Lung (tissue), 12 donors: ENCODE measurements around the gene CCDC194. TPM values are rescaled to one million over a fixed set of nuclear protein-coding genes. Genes with fewer than 3 reads are reported as not detected.

Experiments used
- ATAC-seq: fragments of 200-7000 bp; cut with Tn5 transposase; one replicate; pipeline ENCODE4 v1.9.1; 2020; ENCODE audit warnings: moderate number of reproducible peaks; ENCODE audit not compliant: insufficient read depth, low FRiP score
- DNase-seq, 3 donors: peaks; one replicate each; pipeline ENCODE4 v3.0.0-alpha.2; 2013 to 2017
- H3K27ac ChIP-seq, 2 donors: one replicate each; pipeline ENCODE4 v1.5.1; 2013; ENCODE audit warnings: mild to moderate bottlenecking in 2 of 2, moderate library complexity in 2 of 2, control low read depth in 1 of 2, inconsistent platforms in 1 of 2, low read depth in 1 of 2, low read length in 1 of 2
- H3K27me3 ChIP-seq, 3 donors: one replicate each; pipeline ENCODE4 v1.5.1; 2013; ENCODE audit warnings: low read length in 2 of 3; ENCODE audit not compliant: control insufficient read depth in 3 of 3, insufficient read depth in 3 of 3
- H3K36me3 ChIP-seq, 4 donors: one replicate each; pipeline ENCODE4 v1.5.1; 2013; ENCODE audit warnings: low read length in 4 of 4, mild to moderate bottlenecking in 1 of 4, moderate library complexity in 1 of 4; ENCODE audit not compliant: control insufficient read depth in 4 of 4, insufficient read depth in 4 of 4
- H3K4me1 ChIP-seq, 5 donors: one replicate each; pipeline ENCODE4 v1.5.1; 2013; ENCODE audit warnings: low read length in 5 of 5, mild to moderate bottlenecking in 2 of 5, moderate library complexity in 1 of 5; ENCODE audit not compliant: control insufficient read depth in 5 of 5, insufficient read depth in 5 of 5
- H3K4me3 ChIP-seq: one replicate; pipeline ENCODE4 v1.5.1; 2013; ENCODE audit warnings: mild to moderate bottlenecking, control low read depth, moderate library complexity
- H3K9ac ChIP-seq, 2 donors: one replicate each; pipeline ENCODE4 v1.5.1; 2013; ENCODE audit warnings: low read length in 2 of 2, control low read depth in 1 of 2; ENCODE audit not compliant: insufficient read depth in 1 of 2
- H3K9me3 ChIP-seq, 4 donors: one replicate each; pipeline ENCODE4 v1.5.1; 2013; ENCODE audit warnings: low read length in 3 of 4, mild to moderate bottlenecking in 1 of 4, moderate library complexity in 1 of 4; ENCODE audit not compliant: control insufficient read depth in 4 of 4, insufficient read depth in 3 of 4
- WGBS, 2 donors: extraction: QIAGEN DNeasy Blood & Tissue Kit; methylation state at CpG; one replicate each; pipeline ENCODE4 v1.1.7; 2013; 5-methylcytosine and 5-hydroxymethylcytosine counted together
- polyA plus RNA-seq, 2 donors: library from polyadenylated mRNA; stranded (reverse); fragments of 200-250 nt; gene quantifications; one replicate each; pipeline ENCODE4 v1.2.1, GENCODE V29; 2013
- total RNA-seq, 2 donors: library from RNA; depleted of rRNA in 1 of 2; stranded (reverse); fragments of >200 nt in 1 of 2; gene quantifications; one replicate each; pipeline ENCODE4 v1.2.1, GENCODE V29; 2014 to 2021
- TF ChIP-seq, protein P1 (sequence below): IDR thresholded peaks from 2 replicates; pipeline ENCODE4 v1.5.1; 2012; ENCODE audit warnings: mild to moderate bottlenecking; ENCODE audit errors: control extremely low read depth, extremely low read depth
- donor health status: control.
- donor health status: control.
- donor health status: Bipolar disorder and iron deficiency.
- donor health status: healthy.
- donor health status: DM: yes; HTN: yes; CAD: no.

CCDC194 gene
- total and polyA plus RNA-seq, 4 donors: 0.13 to 0.74 (median 0.37) TPM; not detected in 1

DNA sequence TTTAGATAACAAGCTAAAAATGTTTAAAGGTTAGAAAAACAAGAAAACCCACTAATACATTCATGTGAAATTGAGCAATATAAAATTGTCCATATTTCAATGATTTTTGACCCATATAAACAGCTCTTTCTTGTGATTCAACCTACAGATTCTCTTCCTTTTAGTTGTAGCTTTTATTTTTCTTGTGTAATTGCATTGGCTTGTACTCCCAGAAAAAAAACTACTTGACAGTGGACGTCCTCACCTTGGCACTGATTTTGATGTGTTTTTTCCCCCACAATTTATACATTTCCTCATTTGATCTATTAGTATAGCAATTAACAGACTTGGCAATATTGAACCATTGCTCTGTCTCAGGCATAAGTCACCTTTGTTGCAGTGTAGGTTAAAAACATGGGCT lies 4.7 kb downstream of the CCDC194 start:
- ATAC-seq (no peak), DNase-seq (no peak)
- 55 to 74% methylated on average over 1 of the region's 1 CpG for WGBS, 2 donors
- no peak overlapping the region for H3K4me3 ChIP-seq
- peaks cover 2 to 16% (median 3%) of the 10 kb centered on the region in 5 donors for H3K4me1 ChIP-seq
- peaks cover 0 to 9% (median 8%) of the 10 kb centered on the region in 3 donors for H3K27me3 ChIP-seq
- peaks cover 0 to 6% (median 0%) of the 10 kb centered on the region in 4 donors for H3K9me3 ChIP-seq
- no peak overlapping the region for H3K9ac ChIP-seq
- TF ChIP-seq, protein P1, sequence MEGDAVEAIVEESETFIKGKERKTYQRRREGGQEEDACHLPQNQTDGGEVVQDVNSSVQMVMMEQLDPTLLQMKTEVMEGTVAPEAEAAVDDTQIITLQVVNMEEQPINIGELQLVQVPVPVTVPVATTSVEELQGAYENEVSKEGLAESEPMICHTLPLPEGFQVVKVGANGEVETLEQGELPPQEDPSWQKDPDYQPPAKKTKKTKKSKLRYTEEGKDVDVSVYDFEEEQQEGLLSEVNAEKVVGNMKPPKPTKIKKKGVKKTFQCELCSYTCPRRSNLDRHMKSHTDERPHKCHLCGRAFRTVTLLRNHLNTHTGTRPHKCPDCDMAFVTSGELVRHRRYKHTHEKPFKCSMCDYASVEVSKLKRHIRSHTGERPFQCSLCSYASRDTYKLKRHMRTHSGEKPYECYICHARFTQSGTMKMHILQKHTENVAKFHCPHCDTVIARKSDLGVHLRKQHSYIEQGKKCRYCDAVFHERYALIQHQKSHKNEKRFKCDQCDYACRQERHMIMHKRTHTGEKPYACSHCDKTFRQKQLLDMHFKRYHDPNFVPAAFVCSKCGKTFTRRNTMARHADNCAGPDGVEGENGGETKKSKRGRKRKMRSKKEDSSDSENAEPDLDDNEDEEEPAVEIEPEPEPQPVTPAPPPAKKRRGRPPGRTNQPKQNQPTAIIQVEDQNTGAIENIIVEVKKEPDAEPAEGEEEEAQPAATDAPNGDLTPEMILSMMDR: no peak
- H3K36me3 ChIP-seq: no peaks in the 10 kb centered on the region
- H3K27ac ChIP-seq: no peak overlapping the region

DNA sequence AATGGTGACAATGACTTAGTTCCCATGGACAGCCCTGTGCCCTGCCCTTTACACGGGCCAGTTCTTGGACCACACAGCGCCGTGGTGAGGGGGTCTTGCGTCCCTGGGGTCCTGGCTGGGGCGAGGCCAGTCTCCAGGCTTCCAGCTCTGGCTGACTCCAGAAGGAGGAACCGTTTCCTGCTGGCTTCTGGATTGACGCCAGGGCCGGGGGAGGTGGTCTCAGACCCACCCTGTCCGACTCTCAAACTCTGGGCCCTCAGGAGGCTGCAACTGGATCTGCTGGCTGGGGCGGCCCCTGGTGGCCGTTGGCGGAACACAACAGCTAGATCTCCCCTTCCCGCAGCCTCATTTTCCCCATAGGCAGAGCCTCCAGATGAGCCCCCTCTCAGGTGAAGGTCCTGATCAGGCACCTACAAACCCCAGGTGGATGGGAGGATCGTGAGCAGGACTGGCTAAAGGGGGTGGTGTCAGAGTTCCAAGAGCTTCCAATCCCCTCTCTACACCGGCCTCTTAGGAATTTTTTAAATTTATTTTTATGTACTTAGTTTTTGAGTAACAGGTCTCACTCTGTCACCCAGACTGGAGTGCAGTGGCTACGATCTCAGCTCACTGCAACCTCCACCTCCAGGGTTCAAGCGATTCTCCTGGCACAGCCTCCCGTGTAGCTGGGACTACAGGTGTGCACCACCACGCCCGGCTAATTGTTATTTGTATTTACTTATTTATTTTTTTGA lies 8.0 kb downstream of the CCDC194 start:
- no peaks in the 10 kb centered on the region for H3K27me3 ChIP-seq
- H3K4me1 ChIP-seq: peaks cover 0 to 16% (median 0%) of the 10 kb centered on the region in 5 donors
- peak; percentile 84 to 87 (median 87) for DNase-seq
- H3K27ac ChIP-seq: no peak overlapping the region
- H3K36me3 ChIP-seq: no peaks in the 10 kb centered on the region
- TF ChIP-seq, protein P1: peak; percentile 83
- no peak overlapping the region for H3K4me3 ChIP-seq
- ATAC-seq: no peak
- 34 to 42% methylated on average over 20 of the region's 20 CpGs for WGBS, 2 donors
- H3K9ac ChIP-seq: no peak overlapping the region
- peaks cover 0 to 6% (median 0%) of the 10 kb centered on the region in 4 donors for H3K9me3 ChIP-seq

DNA sequence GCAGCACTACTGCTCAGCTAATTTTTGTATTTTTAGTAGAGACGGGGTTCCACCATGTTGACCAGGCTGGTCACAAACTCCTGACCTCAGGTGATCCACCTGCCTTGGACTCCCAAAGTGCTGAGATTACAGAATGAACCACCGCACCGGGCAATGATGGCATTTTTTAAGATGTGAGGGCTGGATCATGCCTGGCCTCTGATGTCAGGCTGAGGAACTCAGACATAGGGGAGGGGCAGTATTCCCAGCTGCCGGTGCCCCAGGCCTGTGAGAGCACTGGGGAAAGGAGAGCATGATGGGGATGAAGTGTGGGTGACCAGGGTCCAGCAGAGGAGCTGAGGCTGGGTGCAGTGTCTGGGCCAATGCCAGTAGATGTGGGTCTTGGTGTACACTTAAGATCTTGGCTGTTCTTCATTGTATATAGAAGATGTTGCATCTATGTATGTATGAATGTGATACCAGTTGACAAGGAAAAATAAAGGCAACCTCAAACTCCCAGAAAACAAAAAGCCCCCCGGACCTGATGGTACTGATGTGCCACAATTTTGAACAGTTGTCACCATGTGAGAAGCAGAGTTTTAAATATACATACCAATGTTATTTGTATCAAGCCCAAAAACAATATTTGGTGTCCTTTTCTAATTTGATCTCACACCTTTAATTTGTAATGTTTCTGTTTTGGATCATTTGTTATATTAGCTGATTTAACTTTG lies 13.4 kb downstream of the CCDC194 start:
- TF ChIP-seq, protein P1: no peak
- H3K9me3 ChIP-seq: peaks cover 0 to 1% (median 0%) of the 10 kb centered on the region in 4 donors
- H3K27ac ChIP-seq: no peak overlapping the region
- ATAC-seq (no peak), DNase-seq (no peak)
- H3K9ac ChIP-seq: no peak overlapping the region
- no peaks in the 10 kb centered on the region for H3K36me3 ChIP-seq
- WGBS, 2 donors: 95 to 97% methylated on average over 5 of the region's 5 CpGs
- no peaks in the 10 kb centered on the region for H3K27me3 ChIP-seq
- H3K4me3 ChIP-seq: no peak overlapping the region
- H3K4me1 ChIP-seq: peaks cover 0 to 14% (median 4%) of the 10 kb centered on the region in 5 donors
